Fibroblast of skin of right biceps (primary cell): ENCODE measurements around the gene CASZ1.

Experiments used
- DNase-seq: peaks from one replicate; pipeline ENCODE4 v3.0.0-alpha.2; 2013

The CASZ1 gene

GRCh38 chr1:10615932-10616671 lies 180.3 kb downstream of the CASZ1 start:
- no peak for DNase-seq

GRCh38 chr1:10615332-10615731 lies 181.1 kb downstream of the CASZ1 start:
- no peak for DNase-seq

GRCh38 chr1:10614377-10615225 lies 181.8 kb downstream of the CASZ1 start:
- DNase-seq: no peak

GRCh38 chr1:10613861-10614260 lies 182.6 kb downstream of the CASZ1 start:
- no peak for DNase-seq

- no peak for DNase-seq
Observed at GRCh38 chr1:10613340-10613739, 183.1 kb downstream of the CASZ1 start.

GRCh38 chr1:10612436-10613160 lies 183.8 kb downstream of the CASZ1 start:
- DNase-seq: no peak

- DNase-seq: no peak
Observed at GRCh38 chr1:10610901-10611600, 185.4 kb downstream of the CASZ1 start.

GRCh38 chr1:10608690-10609089 lies 187.8 kb downstream of the CASZ1 start:
- DNase-seq: no peak

GRCh38 chr1:10607228-10607627 lies 189.2 kb downstream of the CASZ1 start:
- no peak for DNase-seq

GRCh38 chr1:10606064-10606463 lies 190.4 kb downstream of the CASZ1 start:
- no peak for DNase-seq

- no peak for DNase-seq
Observed at GRCh38 chr1:10604966-10605365, 191.5 kb downstream of the CASZ1 start.

- no peak for DNase-seq
Observed at GRCh38 chr1:10602936-10603335, 193.5 kb downstream of the CASZ1 start.

- DNase-seq: no peak
Observed at GRCh38 chr1:10601342-10602070, 194.9 kb downstream of the CASZ1 start.

GRCh38 chr1:10599194-10599861 lies 197.1 kb downstream of the CASZ1 start:
- DNase-seq: peak; percentile 67

- peak; percentile 15 for DNase-seq
Observed at GRCh38 chr1:10598389-10598702, 198.1 kb downstream of the CASZ1 start.

GRCh38 chr1:10597492-10598388 lies 198.7 kb downstream of the CASZ1 start:
- no peak for DNase-seq

- DNase-seq: no peak
Observed at GRCh38 chr1:10596780-10597179, 199.7 kb downstream of the CASZ1 start.

- DNase-seq: no peak
Observed at GRCh38 chr1:10594595-10595223, 201.7 kb downstream of the CASZ1 start.

GRCh38 chr1:10593750-10594149 lies 202.7 kb downstream of the CASZ1 start:
- no peak for DNase-seq

GRCh38 chr1:10592373-10592772 lies 204.1 kb downstream of the CASZ1 start:
- DNase-seq: no peak
